Uterus (tissue), 4 donors: ENCODE data around the gene KHK. TPM values are rescaled to one million over a fixed set of nuclear protein-coding genes. Genes with fewer than 3 reads are reported as not detected.
A peak's percentile ranks its signal among the peaks of the same experiment; 100 is the strongest.

ENCODE experiments used
- DNase-seq, 2 donors: peaks; one replicate each; pipeline ENCODE4 v3.0.0-alpha.2; 2019 to 2020
- H3K27ac ChIP-seq, 2 donors: fragments of 200-600 bp; sonication (generic); 1 replicate in 1 of 2; 2 replicates in 1 of 2; pipeline ENCODE4 v1.5.1; 2016 to 2018
- H3K27me3 ChIP-seq, 2 donors: fragments of 200-600 bp; sonication (generic); one replicate each; pipeline ENCODE4 v1.5.1; 2018 to 2019; ENCODE audit warnings: control low read depth in 1 of 2
- H3K36me3 ChIP-seq, 2 donors: fragments of 200-600 bp; sonication (generic); one replicate each; pipeline ENCODE4 v1.5.1; 2019; ENCODE audit warnings: control low read depth in 1 of 2
- H3K4me1 ChIP-seq, 2 donors: fragments of 200-600 bp; sonication (generic); one replicate each; pipeline ENCODE4 v1.5.1; 2018 to 2019; ENCODE audit warnings: control low read depth in 1 of 2
- H3K4me3 ChIP-seq, 2 donors: fragments of 200-600 bp; sonication (generic); 1 replicate in 1 of 2; 2 replicates in 1 of 2; pipeline ENCODE4 v1.5.1; 2018 to 2019; ENCODE audit warnings: mild to moderate bottlenecking in 1 of 2
- H3K9me3 ChIP-seq, 2 donors: fragments of 200-600 bp; sonication (generic); one replicate each; pipeline ENCODE4 v1.5.1; 2019; ENCODE audit warnings: control low read depth in 1 of 2
- CTCF ChIP-seq, 4 experiments: fragments of 200-600 bp in 2 of 4; fragments of 450-650 bp in 2 of 4; sonication (generic) in 2 of 4; IDR thresholded peaks; one replicate each; pipeline ENCODE4 v1.5.1; 2016 to 2019; ENCODE audit warnings: antibody characterized with exemption in 4 of 4, mild to moderate bottlenecking in 2 of 4, moderate library complexity in 1 of 4
- POLR2A ChIP-seq, 2 donors: fragments of 450-650 bp; IDR thresholded peaks; one replicate each; pipeline ENCODE4 v1.6.1; 2016; ENCODE audit warnings: antibody characterized with exemption in 2 of 2, mild to moderate bottlenecking in 1 of 2, moderate library complexity in 1 of 2
- intact Hi-C: fragments of 100-400 bp; cut with DNase I; formaldehyde crosslinking; loops from one replicate; pipeline ENCODE4 v1.15.1; 2023; ENCODE audit warnings: low total_unique reads
- total RNA-seq, 4 donors: library from RNA; depleted of rRNA in 3 of 4; stranded (reverse); fragments of >200 nt in 3 of 4; gene quantifications; one replicate each; pipeline versions ENCODE4 v1.1.0 to v1.2.4, GENCODE V29; 2014 to 2023
- donor health status: DM: yes; HTN: yes; CAD: no.

KHK gene
- total RNA-seq, 4 donors from 2014 or later, result 1.0 to 21.6 (median 5.4) TPM

DNA sequence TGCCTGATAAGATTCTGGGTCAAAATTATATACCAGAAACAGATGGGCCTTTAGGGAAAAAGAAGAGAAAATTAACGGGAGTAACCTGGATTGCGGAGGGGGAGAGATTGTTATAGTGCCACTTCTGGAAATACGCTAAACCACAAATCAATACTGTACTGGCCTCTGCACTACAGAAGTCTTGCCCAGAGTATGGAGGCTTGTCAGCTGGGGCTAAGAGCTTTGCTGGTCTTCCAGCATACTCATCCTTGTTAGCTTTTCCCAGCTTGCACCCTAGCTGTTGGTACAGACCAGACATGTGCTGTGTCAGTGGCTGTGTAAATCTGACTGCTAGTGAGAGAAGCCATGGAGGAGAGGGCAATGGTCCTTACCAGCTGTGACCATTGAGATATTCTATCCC is 26.2 kb upstream of the KHK start:
- Histone ChIP-seq H3K27ac (no peak overlapping the region), H3K27me3 (no peaks in the 10 kb centered on the region), H3K36me3 (no peaks in the 10 kb centered on the region), H3K4me3 (no peak overlapping the region), H3K9me3 (no peaks in the 10 kb centered on the region), H3K4me1 (no peaks in the 10 kb centered on the region)
- TF ChIP-seq POLR2A (IDR thresholded peaks at IDR 0.05) (no peak), CTCF (IDR thresholded peaks at IDR 0.05) (no peak)
- intact Hi-C loops, result no loop called here
- no peak for DNase-seq

GRCh38 chr2:27065128-27065527 is 21.4 kb upstream of the KHK start:
- H3K36me3 ChIP-seq, result no peaks in the 10 kb centered on the region
- no peak overlapping the region for H3K4me3 ChIP-seq
- intact Hi-C loops, result no loop called here
- no peaks in the 10 kb centered on the region for H3K27me3 ChIP-seq
- no peak overlapping the region for H3K27ac ChIP-seq
- H3K9me3 ChIP-seq, result no peaks in the 10 kb centered on the region
- peaks cover 5 to 8% of the 10 kb centered on the region in 2 donors for H3K4me1 ChIP-seq
- no peak for DNase-seq
- TF ChIP-seq CTCF (IDR thresholded peaks at IDR 0.05), result no peak
- no peak for TF ChIP-seq POLR2A (IDR thresholded peaks at IDR 0.05)

DNA sequence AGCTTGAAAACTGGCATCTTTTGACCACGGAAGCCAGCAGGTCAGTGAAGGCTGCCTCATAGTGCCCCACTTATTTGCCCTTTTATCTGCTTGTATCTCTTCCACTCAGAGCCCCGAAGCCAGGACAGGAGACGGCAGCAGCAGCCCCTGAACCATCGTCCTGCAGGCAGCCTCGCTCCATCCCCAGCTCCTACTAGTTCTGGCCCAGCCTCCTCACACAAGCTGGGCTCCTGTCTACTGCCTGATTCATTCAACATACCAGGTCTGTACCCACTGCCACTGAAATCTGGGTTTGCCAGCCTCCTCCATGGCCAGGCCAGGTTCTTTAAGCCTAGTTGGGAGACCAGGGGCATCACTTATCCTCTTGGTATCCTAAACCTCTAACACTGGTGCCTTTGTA is 19.2 kb upstream of the KHK start:
- Histone ChIP-seq H3K27ac (no peak overlapping the region), H3K4me1 (peaks cover 5 to 10% of the 10 kb centered on the region in 2 donors), H3K36me3 (no peaks in the 10 kb centered on the region), H3K27me3 (no peaks in the 10 kb centered on the region), H3K9me3 (no peaks in the 10 kb centered on the region), H3K4me3 (no peak overlapping the region)
- intact Hi-C loops, result no loop called here
- no peak for DNase-seq
- no peak for TF ChIP-seq CTCF (IDR thresholded peaks at IDR 0.05)
- no peak for TF ChIP-seq POLR2A (IDR thresholded peaks at IDR 0.05)

- H3K4me3 ChIP-seq, result no peak overlapping the region
- DNase-seq, result no peak
- no peak overlapping the region for H3K27ac ChIP-seq
- TF ChIP-seq POLR2A (IDR thresholded peaks at IDR 0.05) (no peak), CTCF (IDR thresholded peaks at IDR 0.05) (no peak)
- no peaks in the 10 kb centered on the region for H3K36me3 ChIP-seq
- no peaks in the 10 kb centered on the region for H3K9me3 ChIP-seq
- intact Hi-C loops, result no loop called here
- H3K27me3 ChIP-seq, result no peaks in the 10 kb centered on the region
- peaks cover 5 to 10% of the 10 kb centered on the region in 2 donors for H3K4me1 ChIP-seq
Measured at GRCh38 chr2:27069436-27069835, 17.1 kb upstream of the KHK start.

DNA sequence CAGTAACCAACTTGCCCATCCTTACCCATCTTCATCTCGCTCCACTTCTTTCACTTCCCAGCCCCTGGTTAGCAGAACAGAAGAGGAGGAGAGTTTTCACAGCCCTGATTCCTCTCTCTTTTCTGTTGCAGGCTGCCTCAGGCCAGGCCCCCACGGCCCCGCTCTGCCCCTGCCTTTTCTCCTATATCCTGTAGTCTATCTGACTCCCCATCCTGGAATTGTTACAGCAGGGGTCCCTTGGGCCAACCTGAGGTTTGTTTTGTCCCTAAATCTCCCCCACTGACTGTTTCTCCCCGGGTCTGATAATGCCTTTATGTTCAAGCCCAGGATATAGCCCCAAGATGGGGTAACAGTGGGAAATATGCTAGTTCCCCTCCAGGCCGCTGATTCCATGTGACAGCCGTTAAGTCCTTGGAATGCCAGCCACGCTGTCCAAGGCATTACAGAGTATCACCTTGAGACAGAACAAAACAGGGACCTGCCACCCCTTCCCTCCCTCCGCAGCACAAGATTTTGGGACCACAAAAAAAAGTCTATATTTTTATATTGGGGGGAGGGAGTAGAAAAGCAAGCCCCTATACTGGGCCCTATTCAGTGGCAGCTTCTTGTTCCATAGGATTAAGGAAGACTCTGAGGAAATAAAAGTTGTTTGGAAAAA is 16.5 kb upstream of the KHK start:
- Histone ChIP-seq H3K4me1 (peaks cover 5 to 10% of the 10 kb centered on the region in 2 donors), H3K27me3 (no peaks in the 10 kb centered on the region), H3K27ac (peak overlapping the region; percentile 95 to 98), H3K36me3 (no peaks in the 10 kb centered on the region), H3K4me3 (peak overlapping the region in 1 of 2 donors; percentile 97), H3K9me3 (no peaks in the 10 kb centered on the region)
- intact Hi-C loops, result no loop called here
- DNase-seq, result no peak
- TF ChIP-seq POLR2A (IDR thresholded peaks at IDR 0.05), result no peak
- TF ChIP-seq CTCF (IDR thresholded peaks at IDR 0.05), result no peak
